GM19372 (cell line): ENCODE results near the gene CASKIN2.
"Not testable (repeated sequence)": the region's sequence is repeated elsewhere in the genome, so short reads cannot be mapped to it uniquely, and the experiment has no call there.

ENCODE experiments used
- ATAC-seq: cut with Tn5 transposase; IDR thresholded peaks from one replicate; pipeline ENCODE4 v1.9.1; 2021; ENCODE audit warnings: mild to moderate bottlenecking, low read depth, moderate library complexity; ENCODE audit not compliant: unreplicated experiment

CASKIN2 gene

DNA sequence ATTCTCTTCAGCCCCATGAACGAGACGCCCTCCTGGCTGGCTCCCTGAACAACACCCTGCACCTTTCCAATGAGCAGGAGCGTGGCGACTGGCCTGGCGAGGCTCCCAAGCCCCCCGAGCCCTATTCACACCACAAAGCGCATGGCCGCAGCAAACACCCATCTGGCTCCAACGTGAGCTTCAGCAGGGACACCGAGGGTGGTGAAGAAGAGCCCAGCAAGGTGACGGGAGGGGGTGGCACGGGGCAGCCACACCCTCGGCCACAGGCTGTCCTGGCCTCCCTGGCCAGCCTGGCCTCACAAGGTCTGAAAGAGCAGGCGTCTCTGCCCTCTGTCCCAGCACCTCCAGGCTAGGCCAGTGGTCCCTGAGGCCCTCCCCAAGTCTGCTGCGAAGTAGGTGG, 23.7 kb downstream of the CASKIN2 start:
- ATAC-seq: no peak

DNA sequence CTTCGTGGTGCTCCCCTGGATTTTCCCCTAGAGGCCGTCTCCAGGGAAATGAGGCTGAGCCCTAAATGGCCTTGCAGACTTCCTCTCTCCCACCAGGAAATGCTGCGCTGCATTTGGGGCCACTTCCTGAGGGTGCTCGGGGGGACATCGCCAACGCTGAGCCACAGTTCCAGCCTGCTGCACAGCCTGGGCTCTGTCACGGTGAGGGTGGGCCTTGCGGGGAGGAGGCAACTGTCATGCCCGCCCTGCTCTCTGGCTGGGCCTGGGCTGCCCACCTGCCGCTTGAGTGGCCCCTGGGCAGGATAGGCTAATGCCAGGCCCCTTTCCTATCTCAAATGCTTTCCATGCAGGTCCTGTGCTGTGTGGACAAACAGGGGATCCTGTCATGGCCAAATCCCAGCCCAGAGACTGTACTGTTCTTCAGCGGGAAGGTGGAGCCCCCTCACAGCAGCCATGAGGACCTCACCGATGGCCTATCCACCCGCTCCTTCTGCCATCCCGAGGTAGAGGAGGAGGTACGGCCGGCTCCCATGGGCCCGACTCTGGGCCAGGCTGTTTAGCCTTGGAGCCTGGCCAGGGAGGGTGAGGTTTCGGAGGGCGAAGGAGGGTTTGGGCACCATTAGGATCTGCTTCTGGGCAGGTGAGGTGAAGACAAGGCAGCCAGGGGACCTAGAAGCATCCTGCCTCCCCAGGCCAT, 24.2 kb downstream of the CASKIN2 start:
- no peak for ATAC-seq

DNA sequence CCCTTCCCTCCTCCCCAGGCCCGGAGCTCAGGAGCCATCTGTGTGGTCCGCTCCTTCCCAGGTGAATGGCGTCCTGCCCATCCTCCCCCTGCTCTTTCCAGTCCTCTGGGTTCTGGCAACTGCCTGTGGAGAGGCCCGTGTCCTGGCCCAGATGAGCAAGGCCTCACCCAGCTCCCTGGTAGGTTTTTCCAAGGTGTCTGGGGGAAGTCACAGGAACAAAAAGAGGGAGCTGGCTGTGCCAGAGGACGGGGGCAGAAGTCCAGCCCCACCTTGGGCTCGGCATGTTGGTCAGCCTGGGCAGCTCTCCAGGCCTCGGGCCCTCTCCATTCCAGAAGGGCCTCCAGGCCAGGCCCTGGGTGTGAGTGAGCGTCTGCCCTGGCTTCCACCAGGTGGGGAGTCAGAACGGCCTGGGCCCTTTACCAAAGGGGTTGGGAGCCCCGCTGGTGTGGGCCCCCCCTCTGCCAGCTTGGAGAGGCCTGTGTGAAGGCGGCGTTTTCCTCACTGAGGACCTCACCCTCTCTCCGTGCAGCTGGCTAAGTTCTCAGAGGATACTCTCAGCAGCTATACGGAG, 25.1 kb downstream of the CASKIN2 start:
- ATAC-seq: no peak

DNA sequence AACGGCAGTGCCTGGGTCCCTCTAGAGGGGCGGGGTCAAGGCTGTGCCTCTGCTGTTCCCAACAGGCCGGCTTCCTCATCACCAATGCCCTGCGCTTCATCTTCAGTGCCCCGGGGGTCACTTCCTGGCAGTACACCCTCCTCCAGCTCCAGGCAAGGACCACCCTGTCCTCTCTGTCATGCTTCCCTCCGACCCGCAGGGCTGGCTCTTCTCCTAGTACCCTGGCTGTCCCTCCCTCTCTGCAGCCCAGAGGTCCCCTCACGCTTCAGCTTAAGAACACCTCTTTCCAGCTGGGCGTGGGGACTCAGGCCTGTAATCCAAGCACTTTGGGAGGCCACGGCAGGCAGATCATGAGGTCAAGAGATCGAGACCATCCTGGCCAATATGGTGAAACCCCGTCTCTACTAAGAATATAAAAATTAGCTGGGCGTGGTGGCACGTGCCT, 25.8 kb downstream of the CASKIN2 start:
- ATAC-seq: no peak

DNA sequence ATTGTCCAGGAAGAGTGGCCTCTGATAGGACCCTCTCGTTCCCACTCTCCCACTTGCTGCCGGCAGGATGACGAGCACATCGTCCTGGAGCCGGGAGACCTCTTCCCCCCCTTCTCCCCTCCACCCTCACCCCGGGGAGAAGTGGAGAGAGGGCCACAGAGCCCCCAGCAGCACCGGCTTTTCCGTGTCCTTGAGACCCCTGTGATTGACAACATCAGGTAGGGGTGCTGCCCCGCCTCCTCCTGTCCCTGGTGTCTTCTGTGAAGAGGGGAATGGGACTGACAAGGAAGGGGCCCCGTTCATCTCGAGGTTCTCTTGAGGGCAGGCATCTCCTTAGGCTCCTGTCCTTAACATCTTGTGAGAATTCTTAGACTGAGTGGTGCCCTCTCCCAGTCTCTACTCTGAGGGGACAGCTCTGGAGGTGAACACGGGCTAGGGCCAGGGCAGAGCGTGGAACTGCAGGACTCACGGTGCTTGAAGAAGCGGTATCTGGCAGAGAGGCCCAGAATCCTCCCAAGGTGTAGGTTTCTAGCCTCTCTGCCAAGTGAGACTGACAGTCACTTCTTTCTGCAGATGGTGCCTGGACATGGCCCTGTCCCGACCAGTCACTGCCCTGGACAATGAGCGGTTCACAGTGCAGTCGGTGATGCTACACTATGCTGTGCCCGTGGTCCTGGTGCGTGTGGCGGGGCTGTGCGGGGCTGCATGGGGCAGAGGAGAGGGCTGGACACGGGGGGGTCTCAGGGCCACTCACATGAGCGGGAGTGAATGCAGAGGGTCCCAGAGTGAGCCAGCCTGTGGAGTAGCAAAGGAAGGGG, 26.4 kb downstream of the CASKIN2 start:
- ATAC-seq: no peak

DNA sequence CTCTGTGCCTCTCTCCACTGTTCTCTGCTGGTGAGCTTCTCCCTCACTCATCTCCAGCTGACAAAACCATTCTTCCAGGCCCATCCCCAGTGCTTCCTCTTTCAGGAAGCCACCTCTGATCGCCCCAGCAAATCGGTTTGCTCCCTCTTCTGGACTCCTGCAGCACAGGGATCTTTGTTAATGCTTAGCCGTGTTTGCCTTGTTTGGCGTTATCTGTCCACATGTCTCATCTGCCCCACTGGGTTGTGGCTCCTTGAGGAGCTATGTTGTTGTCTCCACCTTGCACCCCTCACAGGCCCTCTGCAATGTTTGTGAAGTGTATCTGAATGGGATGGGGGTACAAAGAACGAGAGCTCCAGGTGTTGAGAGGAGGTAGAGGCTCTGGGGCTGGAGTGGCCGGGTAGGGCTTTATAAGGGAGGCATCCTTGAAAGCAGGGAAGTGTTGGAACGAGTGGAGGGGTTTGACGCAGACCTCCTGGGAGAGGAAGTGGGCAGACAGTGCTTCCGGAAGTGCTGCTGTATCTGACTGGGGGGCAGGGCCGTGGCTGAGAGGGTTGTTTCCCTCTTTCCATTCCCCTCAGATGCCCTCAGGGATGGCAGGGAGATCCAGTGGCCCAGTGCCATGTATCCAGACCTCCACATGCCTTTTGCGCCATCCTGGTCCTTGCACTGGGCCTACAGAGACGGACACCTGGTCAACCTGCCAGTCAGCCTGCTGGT, 27.8 kb downstream of the CASKIN2 start:
- ATAC-seq: no peak

DNA sequence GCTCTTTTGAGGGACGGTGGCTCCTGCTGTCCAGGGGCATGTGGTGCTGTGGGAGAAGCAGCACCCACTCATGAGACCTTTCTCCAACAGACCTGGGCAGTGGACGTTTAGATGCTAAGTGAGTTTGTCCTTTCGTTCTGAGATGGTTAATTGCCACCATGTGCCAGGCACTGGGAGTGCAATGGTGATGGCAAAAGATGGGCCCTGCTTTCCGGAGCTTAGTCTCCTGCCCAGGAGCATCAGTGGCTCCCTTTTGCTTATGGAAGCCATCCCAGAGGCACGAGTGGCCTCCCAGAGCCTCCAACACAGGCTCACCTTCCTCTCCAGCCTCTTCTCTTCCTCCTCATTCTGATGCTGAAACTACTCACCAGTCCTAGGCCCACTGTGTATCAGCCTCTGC, 28.4 kb downstream of the CASKIN2 start:
- no peak for ATAC-seq

DNA sequence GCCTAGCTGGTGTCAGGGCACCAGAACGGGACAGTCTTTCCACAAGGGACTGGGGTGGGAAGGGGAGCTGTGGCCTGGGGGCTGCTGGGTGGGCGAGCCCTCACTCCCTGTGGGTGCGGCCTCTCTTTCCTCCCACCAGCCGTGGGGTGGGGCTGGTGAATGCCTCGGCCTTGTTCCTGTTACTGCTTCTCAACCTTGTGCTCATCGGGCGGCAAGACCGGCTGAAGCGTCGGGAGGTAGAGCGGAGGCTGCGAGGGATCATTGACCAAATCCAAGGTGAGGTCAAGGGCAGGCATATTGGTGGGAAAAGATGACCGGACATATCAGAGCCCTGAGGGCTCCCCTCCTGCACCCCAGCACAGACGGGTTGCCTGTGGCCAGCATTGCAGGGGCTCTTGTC, 29.2 kb downstream of the CASKIN2 start:
- no peak for ATAC-seq

DNA sequence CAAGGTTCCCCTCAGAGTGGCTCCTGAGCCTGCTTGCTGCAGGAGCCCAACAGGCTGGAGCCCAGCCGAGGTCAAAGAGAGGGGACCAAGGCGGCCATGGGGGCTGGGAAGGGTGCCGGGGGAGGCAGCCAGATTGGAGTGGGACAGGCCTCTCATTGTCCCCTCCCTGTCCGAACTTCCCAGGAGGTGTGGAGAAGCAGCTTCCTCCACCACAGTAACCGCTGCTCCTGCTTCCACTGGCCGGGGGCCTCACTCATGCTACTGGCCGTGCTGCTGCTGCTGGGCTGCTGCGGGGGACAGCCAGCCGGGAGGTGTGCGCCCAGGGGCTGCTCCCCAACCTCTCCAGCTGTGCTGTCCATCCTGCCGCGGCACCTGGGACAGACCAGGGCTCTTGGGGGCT, 29.6 kb downstream of the CASKIN2 start:
- ATAC-seq: no peak

DNA sequence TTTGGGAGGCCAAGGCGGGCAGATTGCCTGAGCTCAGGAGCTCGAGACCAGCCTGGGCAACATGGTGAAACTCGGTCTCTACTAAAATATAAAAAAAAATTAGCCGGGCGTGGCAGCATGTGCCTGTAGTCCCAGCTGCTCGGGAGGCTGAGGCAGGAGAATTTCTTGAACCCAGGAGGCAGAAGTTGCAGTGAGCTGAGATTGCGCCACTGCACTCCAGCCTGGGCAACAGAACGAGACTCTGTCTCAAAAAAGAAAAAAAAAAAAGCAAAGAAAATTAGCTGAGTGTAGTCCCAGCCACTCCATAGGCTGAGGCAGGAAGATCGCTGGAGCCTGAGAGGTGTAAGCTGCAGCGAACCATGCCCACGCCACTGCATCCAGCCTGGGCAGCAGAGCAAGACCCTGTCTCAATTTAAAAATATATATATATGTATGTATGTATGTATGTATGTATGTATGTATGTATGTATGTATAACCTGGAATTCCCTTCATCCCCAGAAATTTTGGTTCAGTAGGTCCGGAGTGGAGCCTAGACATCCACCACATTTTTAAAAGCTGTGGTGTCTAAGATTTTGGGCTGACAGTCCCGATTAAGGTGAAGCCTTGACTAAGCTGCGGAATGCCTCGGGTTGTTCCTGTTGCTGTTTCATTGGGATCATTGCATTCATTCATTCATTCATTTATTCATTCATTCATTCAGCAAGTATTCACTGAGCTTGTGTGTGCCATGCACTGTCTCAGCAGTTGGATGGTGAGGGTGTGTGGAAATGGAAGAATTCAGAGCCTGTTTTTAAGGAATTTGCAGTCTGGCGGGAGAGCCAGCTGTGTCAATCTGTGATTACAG, 33.0 kb downstream of the CASKIN2 start:
- no peak for ATAC-seq

DNA sequence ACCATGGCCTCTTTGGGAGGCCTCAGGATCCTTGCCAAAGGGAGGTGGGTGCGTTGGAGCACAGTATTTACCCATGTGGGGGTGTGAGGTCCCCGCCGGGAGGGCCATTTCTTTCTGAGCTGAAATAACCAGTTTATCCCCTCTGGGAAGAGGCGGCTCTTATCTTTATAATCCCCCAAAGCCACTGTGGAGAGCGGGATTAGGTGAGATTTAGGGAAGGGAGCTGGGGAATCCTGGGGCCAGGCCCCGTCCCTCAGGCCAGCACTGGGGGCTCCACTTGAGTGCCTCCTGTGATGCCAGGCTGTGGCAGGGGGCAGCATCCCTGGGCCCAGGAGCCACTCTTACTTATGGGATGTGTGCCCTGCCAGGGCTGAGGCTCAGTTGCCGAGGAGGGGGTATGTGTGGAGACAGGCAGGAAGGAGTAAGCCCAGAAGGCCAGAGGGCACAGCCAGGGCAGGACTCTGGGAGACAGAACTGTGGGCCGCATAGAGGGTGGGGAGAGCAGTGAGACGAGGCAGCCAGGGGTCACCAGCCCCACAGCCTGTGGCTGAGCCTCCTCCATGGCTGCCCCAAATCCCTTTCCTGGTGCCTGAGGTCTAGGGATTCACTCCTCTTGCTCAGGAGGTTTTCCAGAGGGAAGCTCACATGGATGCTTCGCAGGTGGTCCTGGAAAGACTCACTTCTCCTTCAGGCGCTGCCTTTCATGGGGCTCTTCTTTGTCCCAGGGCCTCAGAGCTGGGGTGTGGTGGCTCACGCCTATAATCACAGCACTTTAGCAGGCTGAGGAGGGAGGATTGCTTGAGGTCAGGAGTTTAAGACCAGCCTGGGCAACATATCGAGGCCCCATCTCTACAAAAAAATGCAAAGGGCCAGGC, 33.9 kb downstream of the CASKIN2 start:
- ATAC-seq: no peak

DNA sequence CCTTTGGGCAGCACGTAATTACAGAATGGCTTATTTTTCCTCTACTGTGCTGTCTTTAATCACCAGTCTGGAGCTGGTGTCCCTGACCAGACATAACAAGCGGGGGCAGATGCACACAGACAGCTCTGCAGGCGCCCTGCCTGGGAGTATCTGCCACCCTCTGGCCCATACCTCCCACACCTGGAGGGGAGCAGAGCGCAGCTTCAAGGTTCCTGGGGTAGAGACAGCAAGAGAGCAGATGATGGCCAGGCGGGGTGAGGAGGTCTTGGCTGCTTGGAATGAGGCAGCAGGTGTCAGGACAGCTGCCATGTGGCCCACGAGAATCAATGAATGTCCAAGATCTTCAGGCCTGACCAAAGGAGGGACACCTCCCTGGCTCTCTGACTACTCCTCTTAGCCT, 35.1 kb downstream of the CASKIN2 start:
- no peak for ATAC-seq

DNA sequence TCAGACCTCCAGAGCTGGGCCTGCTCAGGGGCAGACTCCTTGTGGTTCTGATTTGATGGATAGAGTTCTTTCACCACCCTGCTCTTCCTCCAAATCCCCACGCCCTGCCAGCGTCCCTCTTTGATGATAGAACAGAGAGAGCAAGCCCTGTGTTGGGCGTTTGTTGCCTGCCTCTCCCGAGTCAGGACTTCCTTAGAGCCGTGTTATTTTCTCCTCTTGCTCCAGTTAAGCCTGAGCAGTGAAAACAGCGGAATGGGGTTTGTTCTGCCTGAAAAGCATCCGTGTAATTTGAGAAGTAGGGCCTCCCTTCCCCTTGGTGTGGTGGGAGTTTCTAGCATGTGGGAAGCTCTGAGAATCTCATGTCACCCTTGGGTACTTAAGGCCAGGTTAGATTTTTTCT, 36.8 kb downstream of the CASKIN2 start:
- ATAC-seq: no peak

DNA sequence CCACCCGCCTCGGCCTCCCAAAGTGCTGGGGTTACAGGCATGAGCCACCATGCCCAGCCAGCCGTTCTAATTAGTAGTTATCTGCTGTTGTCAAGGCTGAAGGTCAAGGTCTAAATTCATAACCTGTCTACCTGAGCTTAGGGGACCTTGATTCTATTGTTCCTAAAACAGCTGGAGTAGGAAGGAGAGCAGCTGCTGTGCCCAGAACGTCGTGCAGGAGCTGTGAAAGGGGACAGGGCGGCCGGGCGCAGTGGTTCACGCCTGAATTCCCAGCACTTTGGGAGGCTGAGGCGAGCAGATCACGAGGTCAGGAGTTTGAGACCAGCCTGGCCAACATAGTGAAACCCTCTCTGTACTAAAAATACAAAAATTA, 37.9 kb downstream of the CASKIN2 start:
- ATAC-seq: not testable (repeated sequence)

DNA sequence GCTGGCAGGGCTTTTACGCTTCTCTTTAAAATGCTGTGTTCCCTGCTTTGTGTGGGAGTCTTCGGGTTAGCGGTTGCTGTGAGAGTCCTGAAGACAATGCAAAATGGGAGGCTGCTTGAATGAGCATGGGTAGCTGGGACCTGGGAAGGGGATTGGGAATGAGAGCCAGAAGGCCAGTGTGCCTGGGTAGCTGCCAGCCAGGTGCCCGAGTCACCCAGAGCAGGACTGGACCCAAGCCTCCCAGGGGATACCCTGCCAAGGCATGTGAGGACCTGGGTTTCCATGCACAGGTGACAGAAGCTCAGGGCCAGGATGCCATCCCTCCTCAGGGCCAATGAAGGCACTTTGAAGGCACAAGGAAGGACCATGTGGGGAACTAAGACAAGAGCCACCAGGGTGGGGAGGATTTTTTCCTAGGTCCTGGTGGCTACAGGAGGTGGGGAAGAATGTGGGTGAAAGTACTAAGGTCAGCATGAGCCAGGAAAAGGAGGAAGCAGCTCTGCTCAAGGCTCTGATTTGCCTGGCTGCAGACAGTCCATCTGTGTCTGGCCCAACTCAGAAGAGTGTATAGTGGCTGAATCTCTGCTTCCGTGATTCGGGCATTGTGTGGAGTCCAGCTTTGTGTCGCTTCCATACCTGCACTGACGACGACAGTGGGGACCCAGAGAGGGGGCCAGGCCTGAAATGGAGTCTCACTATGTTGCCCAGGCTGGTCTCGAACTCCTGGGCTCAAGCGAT, 38.4 kb downstream of the CASKIN2 start:
- ATAC-seq: no peak

DNA sequence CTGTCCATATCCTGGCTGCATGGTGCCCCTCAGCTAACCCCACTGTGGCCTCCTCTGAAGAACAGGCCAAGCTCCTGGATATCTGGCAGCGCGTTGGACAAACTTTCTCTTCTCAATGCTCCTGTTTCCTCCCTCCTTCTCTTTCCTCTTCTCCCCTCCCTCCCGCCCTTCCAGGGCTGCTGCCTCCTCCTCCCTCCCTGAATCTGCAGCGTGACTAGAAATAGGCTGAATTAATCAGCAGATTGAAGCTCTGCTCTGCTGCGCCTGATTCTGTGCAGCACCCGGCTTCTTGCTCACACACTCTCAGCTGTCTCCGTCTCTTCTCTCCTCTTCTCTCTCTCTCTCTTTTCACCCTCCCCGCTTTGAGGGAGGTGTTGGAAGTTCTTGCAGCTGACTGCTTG, 39.1 kb downstream of the CASKIN2 start:
- ATAC-seq: no peak

DNA sequence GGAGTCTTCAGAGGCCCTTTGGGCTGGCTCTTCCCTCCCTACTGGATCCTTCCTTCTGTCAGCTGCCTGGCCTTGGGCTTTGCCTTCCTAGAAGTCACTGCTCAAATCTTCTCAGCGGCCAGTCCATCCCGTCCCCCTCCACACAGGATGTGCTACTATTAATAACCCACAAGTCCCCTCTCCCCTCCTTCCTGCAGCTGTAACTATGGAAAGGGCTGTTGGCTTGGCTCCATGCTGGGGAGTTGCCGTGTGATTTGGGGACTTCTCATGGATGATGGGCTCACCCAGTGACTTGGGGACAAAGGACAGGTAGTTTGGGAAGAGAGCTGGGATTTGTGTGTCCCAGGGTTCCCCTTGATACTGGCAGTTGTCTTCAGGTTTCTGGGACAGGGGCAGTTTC, 39.5 kb downstream of the CASKIN2 start:
- ATAC-seq: no peak

DNA sequence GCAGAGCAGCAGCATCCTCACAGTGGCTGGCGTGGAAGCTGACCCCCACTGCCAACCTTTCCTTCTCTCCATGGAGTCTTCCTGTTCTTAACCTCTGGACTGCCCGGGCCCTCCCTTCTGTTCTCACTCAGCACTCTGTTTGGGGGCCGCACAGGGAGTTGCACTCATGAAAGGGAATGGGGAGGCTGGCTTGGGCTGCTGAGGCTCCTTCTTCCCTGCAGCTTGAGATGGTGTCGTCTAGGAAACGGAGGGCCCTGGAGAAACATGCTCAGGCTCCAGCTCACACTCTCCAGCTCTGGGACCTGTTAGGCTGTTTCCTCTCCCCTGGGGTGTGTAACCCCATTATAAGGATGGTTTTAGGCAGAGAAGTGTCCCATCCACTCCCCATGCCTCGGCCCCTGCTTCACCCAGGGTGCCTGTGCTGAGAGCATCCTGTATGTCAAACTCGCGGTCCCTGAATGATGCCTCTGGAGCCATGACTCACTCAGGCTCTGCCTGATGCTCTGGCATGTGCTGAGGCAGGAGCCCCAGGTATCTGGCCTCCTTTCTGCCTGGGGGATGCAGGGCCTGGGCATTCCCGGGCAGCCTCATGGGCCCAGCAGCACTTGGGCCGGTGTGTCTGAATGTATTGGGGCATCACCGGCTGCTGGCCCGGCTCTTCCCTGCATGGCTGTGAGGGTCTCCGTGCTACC, 40.0 kb downstream of the CASKIN2 start:
- ATAC-seq: no peak
